NCI-H345 treated with DMSO at 0.1 percent for 48 hours (cell line): Measurements from ENCODE around the gene ADI1.
"Not testable (repeated sequence)": the region's sequence is repeated elsewhere in the genome, so short reads cannot be mapped to it uniquely, and the experiment has no call there.

ENCODE experiments used
- DNase-seq: peaks from one replicate; lab custom pipeline; 2025; ENCODE audit not compliant: unreplicated experiment; lab: John Stamatoyannopoulos, UW

The ADI1 gene

GRCh38 chr2:3529316-3530025 is 10.1 kb upstream of the ADI1 start:
- DNase-seq, result no peak

- no peak for DNase-seq
These were observed 8.8 kb upstream of the ADI1 start for GRCh38 chr2:3527886-3528785.

DNA sequence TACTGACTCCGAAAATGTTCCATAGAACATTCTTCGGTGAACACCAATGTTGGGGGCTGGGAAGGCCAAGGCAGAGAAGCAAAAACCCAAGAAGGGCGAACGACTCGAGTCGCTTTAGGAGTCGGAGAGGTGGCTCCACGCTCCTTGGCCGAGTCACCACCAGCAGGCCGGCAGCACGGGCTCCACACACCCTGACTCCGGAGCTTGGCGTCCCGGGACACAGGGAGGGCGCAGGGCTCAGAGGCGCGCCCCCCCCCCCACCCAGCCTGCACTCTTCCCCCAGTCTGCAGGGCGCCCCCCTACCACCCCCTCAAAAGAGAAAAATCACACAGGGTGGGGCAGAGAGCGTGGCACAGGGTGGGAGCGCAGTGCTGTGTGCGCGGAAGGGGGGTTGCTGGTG is 7.5 kb upstream of the ADI1 start:
- no peak for DNase-seq

DNA sequence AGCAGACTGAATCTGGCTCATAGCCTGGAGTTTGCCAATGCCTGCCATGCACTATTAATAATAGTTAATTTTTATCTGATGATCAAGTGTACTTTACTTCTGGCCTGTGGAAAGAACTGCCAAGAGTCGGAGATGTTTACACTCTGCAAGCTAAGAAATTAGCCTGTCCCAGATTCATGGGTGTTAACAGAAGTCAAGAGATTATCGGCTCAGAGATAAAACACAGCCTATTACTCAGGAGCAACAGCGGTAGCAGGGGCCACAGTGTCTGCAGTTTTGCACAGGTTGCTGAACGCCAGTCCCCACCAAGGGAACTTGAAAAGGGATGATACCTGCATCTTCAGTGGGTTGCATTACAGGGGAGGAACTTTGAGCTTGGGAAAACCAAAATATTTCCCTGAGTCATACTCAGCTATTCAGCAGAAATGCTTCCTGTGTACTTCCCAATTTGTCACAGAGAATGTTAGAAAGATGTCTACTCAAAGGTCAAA is 4.3 kb upstream of the ADI1 start:
- no peak for DNase-seq

DNA sequence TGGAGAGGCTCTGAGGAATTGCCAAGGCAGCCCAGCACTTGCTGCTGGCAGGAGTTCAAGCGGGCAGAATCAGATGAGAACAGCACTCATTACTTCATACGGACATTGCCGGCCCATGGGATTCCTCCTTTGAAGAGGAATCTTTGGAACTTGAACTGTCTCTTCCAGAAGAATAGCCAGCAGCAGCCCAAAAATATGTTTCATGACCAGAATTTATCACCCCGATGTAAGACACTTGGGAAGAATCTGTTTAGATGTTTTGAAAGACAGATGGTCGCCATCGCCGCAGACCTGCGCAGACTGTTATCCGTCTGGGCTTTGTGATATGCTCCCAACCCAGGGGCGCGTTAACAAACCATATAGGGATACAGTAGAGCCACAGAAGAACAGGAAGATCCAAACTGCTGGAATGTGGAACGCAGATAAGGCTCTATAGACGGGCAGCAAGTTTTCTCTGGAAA is 3.7 kb upstream of the ADI1 start:
- DNase-seq, result no peak

DNA sequence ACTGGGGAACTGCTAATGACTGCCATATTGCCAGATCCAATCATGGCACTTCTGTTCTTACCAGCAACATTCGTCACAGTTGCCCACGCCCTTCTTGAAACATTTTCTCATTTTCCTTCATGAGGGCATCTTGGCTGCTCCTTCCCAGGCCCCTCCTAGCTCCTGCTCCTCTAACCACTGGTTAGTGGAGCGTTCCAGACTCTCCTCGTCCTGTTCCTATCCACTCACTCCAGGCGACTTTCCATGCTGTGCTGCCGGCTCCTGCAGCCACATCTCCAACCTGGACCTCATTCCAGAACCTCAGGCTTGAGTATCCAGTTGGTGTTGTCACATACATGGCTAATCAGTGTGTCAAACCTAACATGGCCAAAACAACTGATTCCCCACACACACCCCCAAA is 1.3 kb upstream of the ADI1 start:
- no peak for DNase-seq

GRCh38 chr2:3518496-3519254 is 656 bp downstream of the ADI1 start:
- DNase-seq, result peak; percentile 97

DNA sequence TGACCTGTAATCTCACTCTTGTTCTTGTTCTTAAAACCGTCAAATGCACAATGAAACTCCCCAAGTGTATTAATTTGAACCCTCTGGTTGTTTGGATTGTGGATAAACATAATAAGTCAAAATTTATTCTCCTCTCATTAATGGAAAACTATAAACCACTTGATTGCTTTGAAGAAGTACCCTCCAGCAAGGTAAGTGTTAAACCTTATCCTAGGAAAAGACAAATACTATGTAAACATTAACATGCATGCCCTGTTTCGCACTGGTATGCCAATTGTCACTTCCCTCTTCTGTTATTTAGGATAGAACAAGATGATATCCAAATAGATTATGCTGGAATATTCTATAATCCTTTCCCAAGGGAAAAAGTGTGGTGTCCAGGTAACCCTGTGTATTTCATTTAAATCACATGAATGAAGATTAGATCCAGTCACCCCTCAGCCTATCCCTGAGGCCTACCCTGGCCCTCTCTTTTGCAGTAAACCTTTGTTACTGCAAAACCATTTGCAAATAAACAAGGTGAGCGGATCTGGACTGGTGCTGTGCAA is 1.3 kb downstream of the ADI1 start:
- DNase-seq, result no peak

- no peak for DNase-seq
These were observed 2.5 kb downstream of the ADI1 start for GRCh38 chr2:3516831-3517230.

- DNase-seq, result not testable (repeated sequence)
These were observed 3.9 kb downstream of the ADI1 start for GRCh38 chr2:3515438-3515837.

- DNase-seq, result no peak
These were observed 6.1 kb downstream of the ADI1 start for GRCh38 chr2:3513026-3513810.

- no peak for DNase-seq
These were observed 7.2 kb downstream of the ADI1 start for GRCh38 chr2:3512086-3512485.

DNA sequence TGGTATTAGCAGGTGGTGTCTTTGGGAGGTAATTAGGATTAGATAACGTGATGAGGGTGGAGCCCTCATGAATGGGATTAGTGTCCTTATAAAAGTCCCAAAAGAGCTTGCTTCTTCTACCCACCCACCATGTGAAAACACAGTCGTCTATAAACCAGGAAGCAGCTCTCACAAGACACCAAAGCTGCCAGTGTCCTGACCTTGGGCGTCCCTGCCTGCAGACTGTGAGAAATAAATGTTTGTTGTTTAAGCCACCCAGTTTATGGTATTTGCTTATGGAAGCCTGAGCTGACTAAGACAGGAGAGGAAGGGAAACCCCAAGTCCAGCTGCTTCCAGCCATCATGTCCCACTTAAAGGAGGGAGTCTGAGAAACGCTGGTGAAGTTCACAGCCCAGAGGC is 13.6 kb downstream of the ADI1 start:
- DNase-seq, result no peak

GRCh38 chr2:3504741-3505140 is 14.6 kb downstream of the ADI1 start:
- peak; percentile 84 for DNase-seq

DNA sequence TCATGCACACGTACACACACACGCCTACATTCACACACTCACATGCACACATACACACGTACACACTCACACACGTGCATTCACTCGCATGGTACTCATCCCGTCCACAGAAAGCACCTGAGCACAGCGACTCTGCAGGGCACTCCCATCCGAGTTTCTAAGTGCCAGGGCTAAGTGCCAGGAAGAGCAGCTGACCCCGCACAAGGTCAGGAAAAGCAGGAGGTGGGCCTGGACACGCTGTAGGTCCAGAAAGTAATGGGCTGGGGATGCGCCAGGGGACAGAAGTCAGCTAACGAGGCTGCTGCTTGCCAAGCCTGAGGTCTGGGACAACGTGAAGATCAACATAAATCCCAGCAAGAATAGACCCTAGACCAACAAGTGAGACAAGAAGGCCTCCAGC is 15.8 kb downstream of the ADI1 start:
- DNase-seq, result no peak

- no peak for DNase-seq
These were observed 16.3 kb downstream of the ADI1 start for GRCh38 chr2:3503046-3503445.

GRCh38 chr2:3500326-3500899 is 18.9 kb downstream of the ADI1 start:
- DNase-seq, result no peak

DNA sequence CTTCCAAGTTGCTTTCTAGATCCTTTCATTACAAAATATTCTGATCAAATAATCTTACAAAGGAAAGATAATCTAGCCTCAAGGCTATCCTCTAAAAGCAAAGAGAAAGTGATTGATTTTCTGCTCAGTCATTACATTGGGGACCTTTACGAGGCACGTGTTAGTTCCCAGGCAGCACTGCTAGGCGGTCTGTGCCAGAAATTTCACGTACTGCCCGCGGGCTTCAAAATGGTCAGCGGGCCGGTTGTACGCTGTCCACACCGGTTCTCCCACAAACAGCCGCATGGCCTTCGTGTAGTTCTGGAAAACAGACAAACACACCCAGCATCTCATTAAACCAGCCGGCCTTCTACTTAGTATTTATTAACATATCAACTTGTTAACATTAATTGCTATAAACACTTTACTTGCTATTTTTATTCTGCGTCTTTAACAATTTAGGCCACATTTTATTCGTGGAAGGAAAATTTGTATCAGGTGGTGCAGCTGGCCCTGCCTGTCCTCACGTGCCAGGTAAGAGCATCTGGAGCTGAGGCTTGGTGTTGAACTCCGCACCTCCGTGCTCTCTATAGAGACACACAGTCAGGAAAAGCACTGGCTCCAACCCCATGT is 20.4 kb downstream of the ADI1 start:
- DNase-seq, result no peak

DNA sequence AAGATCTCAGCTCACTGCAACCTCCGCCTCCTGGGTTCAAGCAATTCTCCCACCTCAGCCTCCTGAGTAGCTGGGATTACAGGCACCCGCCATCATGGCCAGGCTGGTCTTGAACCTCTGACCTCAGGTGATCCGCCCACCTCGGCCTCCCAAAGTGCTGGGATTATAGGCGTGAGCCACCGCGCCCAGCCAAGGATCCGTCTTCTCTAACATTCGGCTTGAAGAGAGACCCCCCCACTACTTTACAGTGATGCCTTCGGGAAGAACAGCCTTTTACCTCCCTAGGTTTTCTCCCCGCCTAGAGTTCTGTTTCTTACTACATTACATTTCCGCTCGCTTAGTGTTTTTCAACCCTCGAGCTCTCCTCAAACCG is 22.6 kb downstream of the ADI1 start:
- DNase-seq, result not testable (repeated sequence)
